Measurements from ENCODE around the gene RNU5D-1. TPM values are rescaled to one million over a fixed set of nuclear protein-coding genes. Genes with fewer than 3 reads are reported as not detected.
A peak's percentile ranks its signal among the peaks of the same experiment; 100 is the strongest.
"Not testable (repeated sequence)": the region's sequence is repeated elsewhere in the genome, so short reads cannot be mapped to it uniquely, and the experiment has no call there.

The RNU5D-1 gene
- total and polyA plus RNA-seq, 5 donors from 2014 or later = not detected

DNA sequence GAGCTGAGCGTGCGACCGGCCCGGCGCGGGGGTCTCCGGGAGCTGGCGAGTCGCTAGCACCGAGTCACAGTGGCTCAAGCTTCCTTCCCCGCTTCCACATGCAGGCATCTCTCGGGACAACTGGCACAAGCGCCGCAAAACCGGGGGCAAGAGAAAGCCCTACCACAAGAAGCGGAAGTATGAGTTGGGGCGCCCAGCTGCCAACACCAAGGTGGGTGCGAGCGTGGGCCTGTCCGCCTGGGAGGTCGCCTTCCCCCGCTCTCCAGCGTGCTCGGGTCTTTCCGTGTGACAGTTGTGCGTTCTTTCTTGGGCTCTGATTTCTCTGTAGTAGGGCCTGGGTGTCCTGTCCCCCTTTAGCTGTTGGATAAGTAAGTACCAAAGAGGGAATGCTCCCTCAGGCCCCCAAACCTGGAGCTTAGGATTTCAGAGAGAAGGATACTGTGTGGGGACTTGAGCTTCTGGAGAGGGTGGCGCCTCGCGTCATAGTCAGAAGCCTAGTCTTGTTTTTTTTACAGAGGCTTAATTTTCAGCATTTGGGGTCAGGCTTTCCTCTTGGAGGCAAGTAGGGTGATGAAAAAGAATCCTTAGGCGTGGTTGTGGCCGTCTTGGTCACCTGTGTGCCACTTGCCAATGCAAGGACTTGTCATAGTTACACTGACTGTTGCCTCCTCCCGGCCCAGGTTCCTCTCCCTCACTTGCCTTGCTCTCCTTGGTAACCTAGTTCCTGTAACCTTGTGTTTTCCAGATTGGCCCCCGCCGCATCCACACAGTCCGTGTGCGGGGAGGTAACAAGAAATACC, 45.2 kb upstream of the RNU5D-1 start:
- ATAC-seq (ENCODE audit: low read depth in 2 of 2) (peak; percentile 13 to 22), DNase-seq (peak in 1 of 3 donors; percentile 41)
- H3K4me3 Mint-ChIP-seq = peak overlapping the region; percentile 88 to 96 (median 94)
- Histone ChIP-seq H3K36me3 (ENCODE audit: control insufficient read depth, insufficient read depth, low read length) (peaks cover 37% of the 10 kb centered on the region), H3K27me3 (ENCODE audit: control insufficient read depth, insufficient read depth, low read length) (no peaks in the 10 kb centered on the region), H3K4me3 (ENCODE audit: low read depth, low read length) (peak overlapping the region; percentile 76), H3K27ac (ENCODE audit: insufficient read depth, low read length, poor library complexity, severe bottlenecking) (peak overlapping the region; percentile 89), H3K4me1 (ENCODE audit: control insufficient read depth, insufficient read depth, low read length, poor library complexity, severe bottlenecking) (peaks cover 30% of the 10 kb centered on the region), H3K9me3 (ENCODE audit: control insufficient read depth in 2 of 2, low read length in 2 of 2) (no peaks in the 10 kb centered on the region)
- no peaks in the 10 kb centered on the region for H3K27me3 Mint-ChIP-seq
- peak overlapping the region; percentile 91 to 99 (median 98) for H3K27ac Mint-ChIP-seq
- H3K36me3 Mint-ChIP-seq = peaks cover 38% of the 10 kb centered on the region
- peaks cover 6 to 47% (median 27%) of the 10 kb centered on the region in 4 donors for H3K4me1 Mint-ChIP-seq
- no peaks in the 10 kb centered on the region for H3K9me3 Mint-ChIP-seq

- Histone ChIP-seq H3K27me3 (ENCODE audit: control insufficient read depth, insufficient read depth, low read length) (no peaks in the 10 kb centered on the region), H3K4me1 (ENCODE audit: control insufficient read depth, insufficient read depth, low read length, poor library complexity, severe bottlenecking) (peaks cover 30% of the 10 kb centered on the region), H3K4me3 (ENCODE audit: low read depth, low read length) (peak within 1 kb of the TSS; percentile 96), H3K27ac (ENCODE audit: insufficient read depth, low read length, poor library complexity, severe bottlenecking) (peak within 1 kb of the TSS; percentile 89), H3K36me3 (ENCODE audit: control insufficient read depth, insufficient read depth, low read length) (peaks cover 30% of the 10 kb centered on the region), H3K9me3 (ENCODE audit: control insufficient read depth in 2 of 2, low read length in 2 of 2) (no peaks in the 10 kb centered on the region)
- peaks cover 6 to 42% (median 27%) of the 10 kb centered on the region in 4 donors for H3K4me1 Mint-ChIP-seq
- H3K9me3 Mint-ChIP-seq = no peaks in the 10 kb centered on the region
- ATAC-seq (ENCODE audit: low read depth in 2 of 2) (peak; percentile 78 to 84), DNase-seq (peak; percentile 81 to 96 (median 91))
- H3K27ac Mint-ChIP-seq = peak within 1 kb of the TSS; percentile 91 to 100 (median 99)
- H3K4me3 Mint-ChIP-seq = peak within 1 kb of the TSS; percentile 88 to 96 (median 94)
- peaks cover 29% of the 10 kb centered on the region for H3K36me3 Mint-ChIP-seq
- H3K27me3 Mint-ChIP-seq = no peaks in the 10 kb centered on the region
Observed at GRCh38 chr1:44775078-44775929, 44.3 kb upstream of the RNU5D-1 start, which contains the start of gene RPS8. Gene RPS8, plus strand, starts transcription at chr1:44775540. Its CDS starts 57 bp downstream, at chr1:44775597.

- not testable (repeated sequence) for H3K27me3 ChIP-seq (ENCODE audit: control insufficient read depth, insufficient read depth, low read length); H3K36me3 ChIP-seq (ENCODE audit: control insufficient read depth, insufficient read depth, low read length); H3K4me3 ChIP-seq (ENCODE audit: low read depth, low read length); H3K27ac ChIP-seq (ENCODE audit: insufficient read depth, low read length, poor library complexity, severe bottlenecking); ATAC-seq (ENCODE audit: low read depth in 2 of 2); H3K4me1 ChIP-seq (ENCODE audit: control insufficient read depth, insufficient read depth, low read length, poor library complexity, severe bottlenecking); H3K36me3 Mint-ChIP-seq; H3K27me3 Mint-ChIP-seq; H3K9me3 Mint-ChIP-seq; H3K4me3 Mint-ChIP-seq; H3K9me3 ChIP-seq (ENCODE audit: control insufficient read depth in 2 of 2, low read length in 2 of 2); DNase-seq; H3K4me1 Mint-ChIP-seq; H3K27ac Mint-ChIP-seq
Observed at GRCh38 chr1:44766421-44766820, 35.5 kb upstream of the RNU5D-1 start.

- no peaks in the 10 kb centered on the region for H3K9me3 Mint-ChIP-seq
- no peak overlapping the region for H3K4me3 Mint-ChIP-seq
- no peaks in the 10 kb centered on the region for H3K36me3 ChIP-seq (ENCODE audit: control insufficient read depth, insufficient read depth, low read length)
- no peak overlapping the region for H3K4me3 ChIP-seq (ENCODE audit: low read depth, low read length)
- H3K4me1 ChIP-seq (ENCODE audit: control insufficient read depth, insufficient read depth, low read length, poor library complexity, severe bottlenecking) = no peaks in the 10 kb centered on the region
- peaks cover 4% of the 10 kb centered on the region for H3K36me3 Mint-ChIP-seq
- no peak overlapping the region for H3K27ac Mint-ChIP-seq
- no peaks in the 10 kb centered on the region for H3K27me3 Mint-ChIP-seq
- H3K27me3 ChIP-seq (ENCODE audit: control insufficient read depth, insufficient read depth, low read length) = no peaks in the 10 kb centered on the region
- peaks cover 0 to 11% (median 0%) of the 10 kb centered on the region in 4 donors for H3K4me1 Mint-ChIP-seq
- H3K9me3 ChIP-seq (ENCODE audit: control insufficient read depth in 2 of 2, low read length in 2 of 2) = no peaks in the 10 kb centered on the region
- H3K27ac ChIP-seq (ENCODE audit: insufficient read depth, low read length, poor library complexity, severe bottlenecking) = no peak overlapping the region
- no peak for ATAC-seq (ENCODE audit: low read depth in 2 of 2)
- no peak for DNase-seq
Observed at GRCh38 chr1:44760876-44761275, 29.9 kb upstream of the RNU5D-1 start.

- Histone ChIP-seq H3K27ac (ENCODE audit: insufficient read depth, low read length, poor library complexity, severe bottlenecking) (no peak overlapping the region), H3K4me3 (ENCODE audit: low read depth, low read length) (no peak overlapping the region), H3K9me3 (ENCODE audit: control insufficient read depth in 2 of 2, low read length in 2 of 2) (no peaks in the 10 kb centered on the region), H3K36me3 (ENCODE audit: control insufficient read depth, insufficient read depth, low read length) (no peaks in the 10 kb centered on the region), H3K27me3 (ENCODE audit: control insufficient read depth, insufficient read depth, low read length) (no peaks in the 10 kb centered on the region), H3K4me1 (ENCODE audit: control insufficient read depth, insufficient read depth, low read length, poor library complexity, severe bottlenecking) (no peaks in the 10 kb centered on the region)
- H3K4me3 Mint-ChIP-seq = no peak overlapping the region
- H3K27ac Mint-ChIP-seq = peak overlapping the region in 1 of 3 donors; percentile 36
- peaks cover 0 to 11% (median 0%) of the 10 kb centered on the region in 4 donors for H3K4me1 Mint-ChIP-seq
- H3K36me3 Mint-ChIP-seq = peaks cover 4% of the 10 kb centered on the region
- H3K27me3 Mint-ChIP-seq = no peaks in the 10 kb centered on the region
- no peak for ATAC-seq (ENCODE audit: low read depth in 2 of 2)
- H3K9me3 Mint-ChIP-seq = no peaks in the 10 kb centered on the region
- DNase-seq = no peak
Observed at GRCh38 chr1:44759077-44759476, 28.1 kb upstream of the RNU5D-1 start.

- no peaks in the 10 kb centered on the region for H3K4me1 ChIP-seq (ENCODE audit: control insufficient read depth, insufficient read depth, low read length, poor library complexity, severe bottlenecking)
- H3K36me3 ChIP-seq (ENCODE audit: control insufficient read depth, insufficient read depth, low read length) = peaks cover 4% of the 10 kb centered on the region
- H3K9me3 ChIP-seq (ENCODE audit: control insufficient read depth in 2 of 2, low read length in 2 of 2) = no peaks in the 10 kb centered on the region
- Mint-ChIP-seq H3K4me1 (peaks cover 0 to 19% (median 0%) of the 10 kb centered on the region in 4 donors), H3K9me3 (no peaks in the 10 kb centered on the region), H3K36me3 (no peaks in the 10 kb centered on the region), H3K27ac (peak overlapping the region in 1 of 3 donors; percentile 49), H3K4me3 (no peak overlapping the region), H3K27me3 (no peaks in the 10 kb centered on the region)
- no peak overlapping the region for H3K27ac ChIP-seq (ENCODE audit: insufficient read depth, low read length, poor library complexity, severe bottlenecking)
- no peak overlapping the region for H3K4me3 ChIP-seq (ENCODE audit: low read depth, low read length)
- ATAC-seq (ENCODE audit: low read depth in 2 of 2) = no peak
- H3K27me3 ChIP-seq (ENCODE audit: control insufficient read depth, insufficient read depth, low read length) = no peaks in the 10 kb centered on the region
- no peak for DNase-seq
Observed at GRCh38 chr1:44757420-44757819, 26.4 kb upstream of the RNU5D-1 start.

GRCh38 chr1:44747878-44748277, 16.9 kb upstream of the RNU5D-1 start:
- H3K27me3 ChIP-seq (ENCODE audit: control insufficient read depth, insufficient read depth, low read length) = no peaks in the 10 kb centered on the region
- ATAC-seq (ENCODE audit: low read depth in 2 of 2) (no peak), DNase-seq (no peak)
- H3K9me3 Mint-ChIP-seq = peaks cover 0 to 1% (median 0%) of the 10 kb centered on the region in 7 donors
- H3K9me3 ChIP-seq (ENCODE audit: control insufficient read depth in 2 of 2, low read length in 2 of 2) = no peaks in the 10 kb centered on the region
- no peak overlapping the region for H3K4me3 ChIP-seq (ENCODE audit: low read depth, low read length)
- H3K27me3 Mint-ChIP-seq = no peaks in the 10 kb centered on the region
- H3K36me3 Mint-ChIP-seq = no peaks in the 10 kb centered on the region
- peaks cover 0 to 12% (median 6%) of the 10 kb centered on the region in 4 donors for H3K4me1 Mint-ChIP-seq
- H3K4me3 Mint-ChIP-seq = peak overlapping the region in 1 of 4 donors; percentile 71
- H3K27ac ChIP-seq (ENCODE audit: insufficient read depth, low read length, poor library complexity, severe bottlenecking) = no peak overlapping the region
- peaks cover 4% of the 10 kb centered on the region for H3K36me3 ChIP-seq (ENCODE audit: control insufficient read depth, insufficient read depth, low read length)
- peaks cover 6% of the 10 kb centered on the region for H3K4me1 ChIP-seq (ENCODE audit: control insufficient read depth, insufficient read depth, low read length, poor library complexity, severe bottlenecking)
- H3K27ac Mint-ChIP-seq = peak overlapping the region in 2 of 3 donors; percentile 16 to 65

Data from CD4-positive, CD25-positive, alpha-beta regulatory T cell (primary cell).